Caco-2 (cell line): Measurements from ENCODE around the gene PROSER2. TPM values are rescaled to one million over a fixed set of nuclear protein-coding genes. Genes with fewer than 3 reads are reported as not detected.

ENCODE experiments used
- BruUV-seq: library from RNA; stranded (reverse); fragments of 400-500 nt; replicated peaks from 2 replicates; lab custom pipeline; 2021; lab: Mats Ljungman, UMichigan
- CTCF ChIA-PET: fragments of 300-600 bp; sonication (Branson Sonifier 250); formaldehyde crosslinking; loops from one replicate; lab custom pipeline; 2022; ENCODE audit warnings: antibody characterized with exemption; lab: Charles Lee
- POLR2A ChIA-PET: fragments of 300-600 bp; sonication (Branson Sonifier 250); formaldehyde crosslinking; loops from one replicate; lab custom pipeline; 2022; ENCODE audit warnings: antibody characterized with exemption; lab: Charles Lee
- DNase-seq, 2 experiments: peaks; one replicate each; pipeline versions ENCODE4 v3.0.0 to v3.0.0-alpha.2; 2020 to 2022
- H3K27me3 ChIP-seq: replicated peaks from 2 replicates; pipeline ENCODE4 v1.6.0; 2011; ENCODE audit warnings: low read length; ENCODE audit not compliant: control insufficient read depth, insufficient read depth
- H3K36me3 ChIP-seq: 2 replicates; pipeline ENCODE4 v1.5.1; 2011; ENCODE audit warnings: low read length; ENCODE audit not compliant: control insufficient read depth, insufficient read depth
- H3K4me1 ChIP-seq: fragments of 250-450 bp; sonication (Bioruptor Pico); 2 replicates; pipeline ENCODE4 v1.5.1; 2020; ENCODE audit warnings: mild to moderate bottlenecking
- H3K4me3 ChIP-seq: 2 replicates; pipeline ENCODE4 v1.5.1; 2011; ENCODE audit warnings: low read depth, mild to moderate bottlenecking, control low read depth, low read length
- H3K9me3 ChIP-seq: fragments of 250-450 bp; sonication (Bioruptor Pico); 2 replicates; pipeline ENCODE4 v1.5.1; 2020; ENCODE audit warnings: mild to moderate bottlenecking, moderate library complexity
- H3K27ac Mint-ChIP-seq: one replicate; pipeline ENCODE4 v1.8.0; 2022; ENCODE audit warnings: mixed read lengths; ENCODE audit not compliant: unreplicated experiment
- H3K27me3 Mint-ChIP-seq: one replicate; pipeline ENCODE4 v1.8.0; 2022; ENCODE audit warnings: mixed read lengths; ENCODE audit not compliant: insufficient read depth, unreplicated experiment
- H3K36me3 Mint-ChIP-seq: one replicate; pipeline ENCODE4 v1.8.0; 2022; ENCODE audit warnings: mild to moderate bottlenecking, mixed read lengths; ENCODE audit not compliant: insufficient read depth, unreplicated experiment
- H3K4me1 Mint-ChIP-seq: one replicate; pipeline ENCODE4 v1.8.0; 2022; ENCODE audit warnings: low read depth, mixed read lengths; ENCODE audit not compliant: unreplicated experiment
- H3K4me3 Mint-ChIP-seq: one replicate; pipeline ENCODE4 v1.8.0; 2022; ENCODE audit warnings: mild to moderate bottlenecking, moderate library complexity, mixed read lengths; ENCODE audit not compliant: unreplicated experiment
- H3K9me3 Mint-ChIP-seq: one replicate; pipeline ENCODE4 v1.8.0; 2022; ENCODE audit warnings: mixed read lengths; ENCODE audit not compliant: unreplicated experiment
- intact Hi-C: fragments of 100-400 bp; cut with micrococcal nuclease; formaldehyde crosslinking; loops from one replicate; pipeline ENCODE4 v1.10.0; 2022; ENCODE audit not compliant: unreplicated experiment
- total RNA-seq: library from RNA; stranded (reverse); gene quantifications from 2 replicates; pipeline ENCODE4 v1.2.3, GENCODE V29; 2022
- TF ChIP-seq, protein P1 (sequence below), 2 experiments: fragments of 200-600 bp in 1 of 2; IDR thresholded peaks; 1 replicate in 1 of 2; 2 replicates in 1 of 2; pipeline versions ENCODE4 v1.5.1 to v1.8.0; 2011 to 2022; ENCODE audit warnings: antibody characterized with exemption in 1 of 2, control low read depth in 1 of 2, inconsistent platforms in 1 of 2, low read depth in 1 of 2, low read length in 1 of 2, mild to moderate bottlenecking in 1 of 2, moderate library complexity in 1 of 2; ENCODE audit not compliant: insufficient read depth in 1 of 2, severe bottlenecking in 1 of 2, unreplicated experiment in 1 of 2

PROSER2 gene
- total RNA-seq, 1 experiment from 2014 or later: 134 TPM

DNA sequence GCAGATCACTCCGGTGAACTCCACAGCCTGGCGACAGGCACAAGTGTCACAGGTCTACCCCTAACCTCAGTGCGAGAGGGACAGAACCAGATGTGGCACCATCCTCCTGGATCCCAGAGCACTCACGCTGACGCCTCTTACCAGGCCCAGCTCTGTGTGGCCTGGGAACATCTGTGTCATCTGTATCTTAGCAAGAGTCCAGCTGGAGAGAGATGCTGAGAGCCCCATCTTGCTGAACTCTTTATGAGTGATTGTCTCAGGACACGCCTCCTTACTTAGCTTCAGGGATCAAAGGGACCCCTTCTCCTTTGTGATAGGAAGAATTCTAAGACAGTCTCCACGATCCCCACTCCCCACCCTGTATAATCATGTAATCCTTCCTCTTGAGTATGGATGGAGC lies 10.0 kb upstream of the PROSER2 start:
- Histone ChIP-seq H3K36me3 (no peaks in the 10 kb centered on the region), H3K27me3 (no peaks in the 10 kb centered on the region), H3K4me1 (peaks cover 15% of the 10 kb centered on the region), H3K4me3 (no peak overlapping the region), H3K9me3 (no peaks in the 10 kb centered on the region)
- no peaks in the 10 kb centered on the region for H3K36me3 Mint-ChIP-seq
- peaks cover 30% of the 10 kb centered on the region for H3K4me1 Mint-ChIP-seq
- H3K9me3 Mint-ChIP-seq: no peaks in the 10 kb centered on the region
- ChIA-PET POLR2A (no interaction called here), CTCF (interaction anchor here (0.5 to 2.3 kb wide), 3 partner anchors 19 to 30 kb away, joined by 3 to 10 read pairs (median 4); no protein-coding TSS in a partner anchor)
- intact Hi-C loops: no loop called here
- H3K27ac Mint-ChIP-seq: no peak overlapping the region
- no peak overlapping the region for H3K4me3 Mint-ChIP-seq
- BruUV-seq: no TSS peak
- H3K27me3 Mint-ChIP-seq: no peaks in the 10 kb centered on the region
- DNase-seq: no peak
- TF ChIP-seq, protein P1, sequence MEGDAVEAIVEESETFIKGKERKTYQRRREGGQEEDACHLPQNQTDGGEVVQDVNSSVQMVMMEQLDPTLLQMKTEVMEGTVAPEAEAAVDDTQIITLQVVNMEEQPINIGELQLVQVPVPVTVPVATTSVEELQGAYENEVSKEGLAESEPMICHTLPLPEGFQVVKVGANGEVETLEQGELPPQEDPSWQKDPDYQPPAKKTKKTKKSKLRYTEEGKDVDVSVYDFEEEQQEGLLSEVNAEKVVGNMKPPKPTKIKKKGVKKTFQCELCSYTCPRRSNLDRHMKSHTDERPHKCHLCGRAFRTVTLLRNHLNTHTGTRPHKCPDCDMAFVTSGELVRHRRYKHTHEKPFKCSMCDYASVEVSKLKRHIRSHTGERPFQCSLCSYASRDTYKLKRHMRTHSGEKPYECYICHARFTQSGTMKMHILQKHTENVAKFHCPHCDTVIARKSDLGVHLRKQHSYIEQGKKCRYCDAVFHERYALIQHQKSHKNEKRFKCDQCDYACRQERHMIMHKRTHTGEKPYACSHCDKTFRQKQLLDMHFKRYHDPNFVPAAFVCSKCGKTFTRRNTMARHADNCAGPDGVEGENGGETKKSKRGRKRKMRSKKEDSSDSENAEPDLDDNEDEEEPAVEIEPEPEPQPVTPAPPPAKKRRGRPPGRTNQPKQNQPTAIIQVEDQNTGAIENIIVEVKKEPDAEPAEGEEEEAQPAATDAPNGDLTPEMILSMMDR (IDR thresholded peaks at IDR 0.05; ENCODE audit: insufficient read depth in 1 of 2, low read depth in 1 of 2, low read length in 1 of 2, severe bottlenecking in 1 of 2, unreplicated experiment in 1 of 2): no peak

DNA sequence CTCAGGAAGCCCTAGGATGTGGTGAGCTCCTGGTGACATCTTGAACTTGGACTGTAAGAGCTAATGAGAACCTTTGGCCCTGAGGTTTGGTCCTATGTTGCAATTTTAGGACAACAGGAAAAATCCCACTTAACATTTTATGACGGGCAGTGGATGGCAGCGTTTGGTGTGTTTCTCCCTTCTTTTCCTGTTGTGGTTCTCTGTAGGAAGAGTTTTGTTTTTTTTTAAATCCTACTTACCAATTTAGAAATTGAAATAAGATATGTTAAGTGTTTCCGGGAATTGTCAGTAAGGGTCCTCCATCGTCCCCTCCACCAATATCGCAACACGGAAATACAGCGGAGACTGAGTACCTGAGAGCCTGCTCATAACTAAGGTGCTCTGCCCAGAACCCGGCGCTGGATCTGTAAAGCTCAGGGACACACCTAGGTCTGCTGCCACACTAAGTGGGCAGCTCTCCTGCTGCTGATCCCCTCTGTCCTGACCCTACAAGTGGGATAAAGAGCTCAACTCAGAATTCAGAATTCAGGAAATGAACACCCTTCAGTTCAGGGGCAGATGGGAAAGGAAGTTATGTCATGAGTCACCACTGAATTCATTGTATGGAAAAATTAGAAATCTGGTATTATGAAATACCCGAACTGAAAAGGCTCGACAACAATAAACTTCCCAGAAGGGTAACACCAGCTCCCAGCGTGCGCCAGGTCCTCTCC lies 9.1 kb upstream of the PROSER2 start:
- H3K4me3 ChIP-seq: no peak overlapping the region
- no peaks in the 10 kb centered on the region for H3K27me3 ChIP-seq
- no peaks in the 10 kb centered on the region; the same call in 1 of the 2 replicates for H3K9me3 ChIP-seq
- peaks cover 29% of the 10 kb centered on the region for H3K4me1 Mint-ChIP-seq
- no peaks in the 10 kb centered on the region for H3K36me3 Mint-ChIP-seq
- no peak overlapping the region for H3K27ac Mint-ChIP-seq
- intact Hi-C loops: no loop called here
- no peaks in the 10 kb centered on the region for H3K9me3 Mint-ChIP-seq
- no TSS peak for BruUV-seq
- DNase-seq: no peak
- H3K27me3 Mint-ChIP-seq: no peaks in the 10 kb centered on the region
- no peaks in the 10 kb centered on the region for H3K36me3 ChIP-seq
- ChIA-PET CTCF (interaction anchor here (0.5 to 2.3 kb wide), 3 partner anchors 20 to 31 kb away, joined by 4 to 10 read pairs (median 4); no protein-coding TSS in a partner anchor), POLR2A (no interaction called here)
- H3K4me1 ChIP-seq: peaks cover 15% of the 10 kb centered on the region
- H3K4me3 Mint-ChIP-seq: no peak overlapping the region
- TF ChIP-seq, protein P1 (IDR thresholded peaks at IDR 0.05; ENCODE audit: insufficient read depth in 1 of 2, low read depth in 1 of 2, low read length in 1 of 2, severe bottlenecking in 1 of 2, unreplicated experiment in 1 of 2): no peak

DNA sequence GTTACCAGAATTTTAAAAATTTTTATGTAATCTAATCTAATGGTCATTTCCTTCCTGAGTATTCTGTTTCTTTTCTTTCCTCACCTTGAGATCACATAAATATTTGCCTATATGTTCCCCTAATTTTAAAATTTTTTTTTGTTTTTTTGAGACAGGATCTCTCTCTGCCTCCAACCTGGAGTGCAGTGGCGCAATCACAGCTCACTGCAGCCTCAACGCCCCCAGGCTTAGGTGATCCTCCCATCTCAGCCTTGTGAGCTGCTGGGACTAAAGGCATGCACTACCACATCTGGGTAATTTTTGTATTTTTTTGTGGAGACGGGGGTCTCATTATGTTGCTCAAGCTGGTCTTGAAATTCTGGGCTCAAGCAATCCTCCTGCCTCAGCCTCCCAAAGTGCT lies 4.1 kb upstream of the PROSER2 start:
- H3K36me3 ChIP-seq: no peaks in the 10 kb centered on the region
- BruUV-seq: no TSS peak
- no peak overlapping the region for H3K4me3 Mint-ChIP-seq
- no peak overlapping the region for H3K4me3 ChIP-seq
- no peaks in the 10 kb centered on the region; the same call in 1 of the 2 replicates for H3K9me3 ChIP-seq
- peak in 1 of 2 experiments; percentile 47 for DNase-seq
- H3K4me1 Mint-ChIP-seq: peaks cover 20% of the 10 kb centered on the region
- ChIA-PET CTCF (interaction anchor here (1.9 to 2.9 kb wide), 2 partner anchors 25 to 36 kb away, joined by 11 to 21 read pairs; no protein-coding TSS in a partner anchor), POLR2A (interaction anchor here (1.9 kb wide), 1 partner anchor 25 kb away, joined by 9 read pairs; no protein-coding TSS in a partner anchor)
- no peaks in the 10 kb centered on the region for H3K9me3 Mint-ChIP-seq
- intact Hi-C loops: no loop called here
- H3K4me1 ChIP-seq: peaks cover 13% of the 10 kb centered on the region; the same call in 1 of the 2 replicates
- peaks cover 9% of the 10 kb centered on the region for H3K36me3 Mint-ChIP-seq
- TF ChIP-seq, protein P1 (IDR thresholded peaks at IDR 0.05; ENCODE audit: insufficient read depth in 1 of 2, low read depth in 1 of 2, low read length in 1 of 2, severe bottlenecking in 1 of 2, unreplicated experiment in 1 of 2): no peak
- H3K27ac Mint-ChIP-seq: no peak overlapping the region
- H3K27me3 Mint-ChIP-seq: no peaks in the 10 kb centered on the region
- no peaks in the 10 kb centered on the region for H3K27me3 ChIP-seq
